ENCODE results near the gene HOXD11.
A peak's percentile ranks its signal among the peaks of the same experiment; 100 is the strongest.

The HOXD11 gene

DNA sequence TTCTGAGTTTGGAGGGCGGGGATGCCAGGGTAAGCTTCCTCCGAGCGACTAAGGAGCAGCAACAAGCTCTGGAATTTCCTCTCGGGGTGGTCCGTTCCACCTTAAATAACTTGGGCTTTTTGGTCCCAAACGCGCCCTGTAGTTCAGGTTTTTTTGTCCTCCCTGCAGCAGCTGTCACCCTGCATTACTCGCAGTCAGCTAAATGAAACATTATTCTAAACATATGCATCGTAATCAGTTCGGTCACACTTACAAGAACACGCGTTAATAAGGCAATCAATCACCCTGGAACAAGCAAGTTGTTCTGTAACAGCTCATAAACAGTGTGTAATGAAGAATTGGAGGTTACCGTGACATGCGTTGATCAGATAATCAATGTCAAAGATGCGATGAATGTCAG is 31.6 kb upstream of the HOXD11 start:
- H3K36me3 ChIP-seq (ENCODE audit: control insufficient read depth, insufficient read depth, low read length): no peaks in the 10 kb centered on the region
- no peak overlapping the region for H3K9ac ChIP-seq (ENCODE audit: low read depth, low read length)
- peak overlapping the region; percentile 1 for H3K4me3 ChIP-seq (ENCODE audit: low read depth, low read length)
- H3K4me1 ChIP-seq (ENCODE audit: control insufficient read depth, insufficient read depth, low read length): peaks cover 3% of the 10 kb centered on the region
- peaks cover 95% of the 10 kb centered on the region for H3K27me3 ChIP-seq (ENCODE audit: control insufficient read depth, insufficient read depth, low read length)
- no peaks in the 10 kb centered on the region for H3K9me3 ChIP-seq (ENCODE audit: control insufficient read depth, insufficient read depth, low read length)

- Histone ChIP-seq H3K27me3 (ENCODE audit: control insufficient read depth, insufficient read depth, low read length) (peaks cover 95% of the 10 kb centered on the region), H3K9me3 (ENCODE audit: control insufficient read depth, insufficient read depth, low read length) (no peaks in the 10 kb centered on the region), H3K9ac (ENCODE audit: low read depth, low read length) (no peak overlapping the region), H3K4me3 (ENCODE audit: low read depth, low read length) (no peak overlapping the region), H3K4me1 (ENCODE audit: control insufficient read depth, insufficient read depth, low read length) (peaks cover 3% of the 10 kb centered on the region), H3K36me3 (ENCODE audit: control insufficient read depth, insufficient read depth, low read length) (no peaks in the 10 kb centered on the region)
Measured at GRCh38 chr2:176076063-176076462, 31.0 kb upstream of the HOXD11 start.

GRCh38 chr2:176076796-176077195 is 30.3 kb upstream of the HOXD11 start:
- Histone ChIP-seq H3K27me3 (ENCODE audit: control insufficient read depth, insufficient read depth, low read length) (peaks cover 95% of the 10 kb centered on the region), H3K36me3 (ENCODE audit: control insufficient read depth, insufficient read depth, low read length) (no peaks in the 10 kb centered on the region)

GRCh38 chr2:176078541-176079284 is 28.4 kb upstream of the HOXD11 start:
- peaks cover 3% of the 10 kb centered on the region for H3K4me1 ChIP-seq (ENCODE audit: control insufficient read depth, insufficient read depth, low read length)
- H3K9me3 ChIP-seq (ENCODE audit: control insufficient read depth, insufficient read depth, low read length): no peaks in the 10 kb centered on the region
- no peaks in the 10 kb centered on the region for H3K36me3 ChIP-seq (ENCODE audit: control insufficient read depth, insufficient read depth, low read length)
- H3K4me3 ChIP-seq (ENCODE audit: low read depth, low read length): peak overlapping the region; percentile 36
- H3K27me3 ChIP-seq (ENCODE audit: control insufficient read depth, insufficient read depth, low read length): peaks cover 95% of the 10 kb centered on the region
- H3K9ac ChIP-seq (ENCODE audit: low read depth, low read length): no peak overlapping the region

More at GRCh38 chr2:176076796-176077195, 30.3 kb upstream of the HOXD11 start:
- H3K9ac ChIP-seq (ENCODE audit: low read depth, low read length): no peak overlapping the region
- H3K4me1 ChIP-seq (ENCODE audit: control insufficient read depth, insufficient read depth, low read length): peaks cover 3% of the 10 kb centered on the region
- no peak overlapping the region for H3K4me3 ChIP-seq (ENCODE audit: low read depth, low read length)
- H3K9me3 ChIP-seq (ENCODE audit: control insufficient read depth, insufficient read depth, low read length): no peaks in the 10 kb centered on the region

DNA sequence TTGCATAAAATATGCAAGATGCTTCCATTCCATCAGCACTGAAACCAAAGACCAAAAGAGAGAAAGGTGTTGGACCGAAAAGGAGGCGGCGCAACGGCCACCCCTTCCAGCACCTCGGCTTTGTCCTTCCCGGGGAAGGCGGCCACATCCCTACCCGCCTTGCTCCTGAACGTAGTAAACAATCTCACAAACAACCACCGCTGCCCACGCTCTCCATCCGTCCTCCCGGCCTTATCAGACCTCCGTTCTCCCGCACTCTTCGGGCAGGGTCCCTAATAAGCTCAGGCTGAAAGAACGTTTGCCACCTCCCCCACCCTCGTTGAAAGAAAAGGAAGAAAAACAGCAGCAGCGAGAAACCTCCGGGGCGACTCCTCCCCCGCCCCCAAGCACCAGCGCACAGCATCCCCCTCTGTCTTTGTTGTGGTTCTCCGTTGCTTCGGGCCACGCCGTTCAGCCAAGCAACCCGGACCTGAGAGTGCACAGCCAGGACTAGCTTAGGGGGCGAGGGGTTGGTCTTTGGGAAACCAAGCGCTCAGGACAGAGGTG is 27.7 kb upstream of the HOXD11 start:
- no peaks in the 10 kb centered on the region for H3K36me3 ChIP-seq (ENCODE audit: control insufficient read depth, insufficient read depth, low read length)
- H3K9me3 ChIP-seq (ENCODE audit: control insufficient read depth, insufficient read depth, low read length): no peaks in the 10 kb centered on the region
- H3K4me1 ChIP-seq (ENCODE audit: control insufficient read depth, insufficient read depth, low read length): peaks cover 3% of the 10 kb centered on the region
- H3K4me3 ChIP-seq (ENCODE audit: low read depth, low read length): peak overlapping the region; percentile 36
- no peak overlapping the region for H3K9ac ChIP-seq (ENCODE audit: low read depth, low read length)
- peaks cover 95% of the 10 kb centered on the region for H3K27me3 ChIP-seq (ENCODE audit: control insufficient read depth, insufficient read depth, low read length)

GRCh38 chr2:176079831-176080539 is 27.1 kb upstream of the HOXD11 start:
- Histone ChIP-seq H3K36me3 (ENCODE audit: control insufficient read depth, insufficient read depth, low read length) (no peaks in the 10 kb centered on the region), H3K27me3 (ENCODE audit: control insufficient read depth, insufficient read depth, low read length) (peaks cover 95% of the 10 kb centered on the region), H3K9me3 (ENCODE audit: control insufficient read depth, insufficient read depth, low read length) (no peaks in the 10 kb centered on the region), H3K4me1 (ENCODE audit: control insufficient read depth, insufficient read depth, low read length) (peaks cover 3% of the 10 kb centered on the region), H3K4me3 (ENCODE audit: low read depth, low read length) (peak overlapping the region; percentile 43), H3K9ac (ENCODE audit: low read depth, low read length) (no peak overlapping the region)

GRCh38 chr2:176080540-176081375 is 26.3 kb upstream of the HOXD11 start:
- Histone ChIP-seq H3K9ac (ENCODE audit: low read depth, low read length) (no peak overlapping the region), H3K36me3 (ENCODE audit: control insufficient read depth, insufficient read depth, low read length) (no peaks in the 10 kb centered on the region), H3K27me3 (ENCODE audit: control insufficient read depth, insufficient read depth, low read length) (peaks cover 95% of the 10 kb centered on the region)

DNA sequence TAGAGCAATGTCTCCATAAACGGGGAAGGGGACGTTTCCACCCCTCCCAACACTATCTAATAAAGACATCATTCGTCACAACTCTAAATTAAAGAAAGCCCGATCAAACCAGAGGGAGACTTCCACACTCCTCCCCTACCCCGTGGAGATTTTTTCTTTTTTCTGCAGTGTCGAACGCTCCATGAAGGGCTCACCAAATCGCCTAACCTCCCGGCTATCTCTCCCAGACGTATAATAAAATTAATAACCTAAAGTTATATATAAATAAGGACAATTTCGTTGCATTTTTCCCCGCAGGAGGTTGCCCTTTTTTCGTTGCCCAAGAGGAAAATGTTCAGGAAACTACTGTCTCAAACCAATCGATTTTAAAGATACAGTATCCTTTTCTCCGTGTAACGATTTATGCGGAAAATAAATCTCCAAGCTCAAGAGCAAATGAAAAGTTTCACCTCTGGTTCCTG is 25.7 kb upstream of the HOXD11 start:
- Histone ChIP-seq H3K4me1 (ENCODE audit: control insufficient read depth, insufficient read depth, low read length) (peaks cover 3% of the 10 kb centered on the region), H3K9me3 (ENCODE audit: control insufficient read depth, insufficient read depth, low read length) (no peaks in the 10 kb centered on the region), H3K9ac (ENCODE audit: low read depth, low read length) (no peak overlapping the region), H3K27me3 (ENCODE audit: control insufficient read depth, insufficient read depth, low read length) (peaks cover 95% of the 10 kb centered on the region), H3K36me3 (ENCODE audit: control insufficient read depth, insufficient read depth, low read length) (no peaks in the 10 kb centered on the region), H3K4me3 (ENCODE audit: low read depth, low read length) (peak overlapping the region; percentile 43)

More at GRCh38 chr2:176080540-176081375, 26.3 kb upstream of the HOXD11 start:
- no peaks in the 10 kb centered on the region for H3K9me3 ChIP-seq (ENCODE audit: control insufficient read depth, insufficient read depth, low read length)
- peaks cover 3% of the 10 kb centered on the region for H3K4me1 ChIP-seq (ENCODE audit: control insufficient read depth, insufficient read depth, low read length)
- peak overlapping the region; percentile 43 for H3K4me3 ChIP-seq (ENCODE audit: low read depth, low read length)

- Histone ChIP-seq H3K4me3 (ENCODE audit: low read depth, low read length) (peak overlapping the region; percentile 18), H3K9me3 (ENCODE audit: control insufficient read depth, insufficient read depth, low read length) (no peaks in the 10 kb centered on the region), H3K27me3 (ENCODE audit: control insufficient read depth, insufficient read depth, low read length) (peaks cover 95% of the 10 kb centered on the region), H3K36me3 (ENCODE audit: control insufficient read depth, insufficient read depth, low read length) (no peaks in the 10 kb centered on the region), H3K4me1 (ENCODE audit: control insufficient read depth, insufficient read depth, low read length) (peaks cover 3% of the 10 kb centered on the region), H3K9ac (ENCODE audit: low read depth, low read length) (no peak overlapping the region)
Measured at GRCh38 chr2:176081837-176082524, 25.1 kb upstream of the HOXD11 start.

GRCh38 chr2:176082525-176082823 is 24.6 kb upstream of the HOXD11 start:
- Histone ChIP-seq H3K9ac (ENCODE audit: low read depth, low read length) (no peak overlapping the region), H3K4me3 (ENCODE audit: low read depth, low read length) (peak overlapping the region; percentile 18), H3K9me3 (ENCODE audit: control insufficient read depth, insufficient read depth, low read length) (no peaks in the 10 kb centered on the region), H3K36me3 (ENCODE audit: control insufficient read depth, insufficient read depth, low read length) (no peaks in the 10 kb centered on the region), H3K4me1 (ENCODE audit: control insufficient read depth, insufficient read depth, low read length) (peaks cover 3% of the 10 kb centered on the region), H3K27me3 (ENCODE audit: control insufficient read depth, insufficient read depth, low read length) (peaks cover 95% of the 10 kb centered on the region)

Measured in iPS-15b (cell line).